G401 (cell line): ENCODE data around the gene PPP2R5D. TPM values are rescaled to one million over a fixed set of nuclear protein-coding genes. Genes with fewer than 3 reads are reported as not detected.
A peak's percentile ranks its signal among the peaks of the same experiment; 100 is the strongest.
"Not testable (repeated sequence)": the region's sequence is repeated elsewhere in the genome, so short reads cannot be mapped to it uniquely, and the experiment has no call there.

ENCODE experiments used
- DNase-seq: peaks from one replicate; pipeline ENCODE4 v3.0.0-alpha.2; 2015; ENCODE audit warnings: low spot score
- in situ Hi-C: cut with HindIII; loops from 2 replicates; pipeline ENCODE4 v1.10.0; 2016; ENCODE audit warnings: low sequenced_read_pairs, mixed read lengths
- total RNA-seq: library from RNA; depleted of rRNA; stranded (reverse); fragments of >200 nt; shearing (Covaris generic); gene quantifications from 2 replicates; pipeline ENCODE4 v1.2.3, GENCODE V29; 2014; rRNA removed

The PPP2R5D gene
- total RNA-seq = 64.8 and 71.0 TPM in 2 replicates

- in situ Hi-C loops = no loop called here
- DNase-seq = peak; percentile 100
These were observed at the start of gene PPP2R5D for GRCh38 chr6:42984001-42984923. Gene PPP2R5D (plus strand): TSS chr6:42984570. CDS start chr6:42984678, 108 bp downstream.

GRCh38 chr6:42935322-42935721 lies 49.0 kb upstream of the PPP2R5D start:
- in situ Hi-C loops = no loop called here
- DNase-seq = no peak

GRCh38 chr6:42936398-42936797 lies 48.0 kb upstream of the PPP2R5D start:
- in situ Hi-C loops = no loop called here
- DNase-seq = no peak

- no peak for DNase-seq
- in situ Hi-C loops = no loop called here
These were observed 46.6 kb upstream of the PPP2R5D start for GRCh38 chr6:42937548-42938427.

- DNase-seq = no peak
- in situ Hi-C loops = no loop called here
These were observed 46.0 kb upstream of the PPP2R5D start for GRCh38 chr6:42938428-42938796.

- in situ Hi-C loops = no loop called here
- DNase-seq = no peak
These were observed 45.2 kb upstream of the PPP2R5D start for GRCh38 chr6:42938987-42939809.

- DNase-seq = no peak
- in situ Hi-C loops = no loop called here
These were observed 44.6 kb upstream of the PPP2R5D start for GRCh38 chr6:42939810-42940167.

- in situ Hi-C loops = no loop called here
- DNase-seq = no peak
These were observed 43.8 kb upstream of the PPP2R5D start for GRCh38 chr6:42940493-42941045.

GRCh38 chr6:42941356-42941755 lies 43.0 kb upstream of the PPP2R5D start:
- in situ Hi-C loops, DNase-seq: not testable (repeated sequence)

- no peak for DNase-seq
- in situ Hi-C loops = no loop called here
These were observed 41.9 kb upstream of the PPP2R5D start for GRCh38 chr6:42942444-42942843.

GRCh38 chr6:42947950-42948349 lies 36.4 kb upstream of the PPP2R5D start:
- in situ Hi-C loops = no loop called here

GRCh38 chr6:42952389-42952788 lies 32.0 kb upstream of the PPP2R5D start:
- in situ Hi-C loops = no loop called here
- no peak for DNase-seq

More at GRCh38 chr6:42947950-42948349, 36.4 kb upstream of the PPP2R5D start:
- no peak for DNase-seq

GRCh38 chr6:42954405-42954804 lies 30.0 kb upstream of the PPP2R5D start:
- in situ Hi-C loops = not testable (repeated sequence)

GRCh38 chr6:42958125-42958524 lies 26.2 kb upstream of the PPP2R5D start:
- no peak for DNase-seq
- in situ Hi-C loops = no loop called here

More at GRCh38 chr6:42954405-42954804, 30.0 kb upstream of the PPP2R5D start:
- not testable (repeated sequence) for DNase-seq

- in situ Hi-C loops = no loop called here
- no peak for DNase-seq
These were observed 24.5 kb upstream of the PPP2R5D start for GRCh38 chr6:42959917-42960242.

- in situ Hi-C loops = no loop called here
- peak; percentile 64 for DNase-seq
These were observed 23.9 kb upstream of the PPP2R5D start, which contains the start of gene GNMT for GRCh38 chr6:42960243-42961019. Gene GNMT (plus strand): TSS chr6:42960754. CDS start chr6:42960768, 14 bp downstream.

GRCh38 chr6:42961020-42961470 lies 23.3 kb upstream of the PPP2R5D start:
- in situ Hi-C loops = no loop called here
- no peak for DNase-seq

GRCh38 chr6:42962096-42962495 lies 22.3 kb upstream of the PPP2R5D start:
- in situ Hi-C loops = no loop called here
- DNase-seq = no peak
